ENCODE measurements around the gene NRROS. TPM values are rescaled to one million over a fixed set of nuclear protein-coding genes. Genes with fewer than 3 reads are reported as not detected.

The NRROS gene
- total and polyA plus RNA-seq, 7 experiments from 2014 or later = 1.3 to 53.3 (median 11.2) TPM

GRCh38 chr3:196655496-196655895 lies 16.0 kb downstream of the NRROS start:
- Mint-ChIP-seq H3K36me3 (peaks cover 0 to 44% (median 11%) of the 10 kb centered on the region in 5 donors), H3K4me1 (peaks cover 5 to 34% (median 22%) of the 10 kb centered on the region in 7 donors), H3K27me3 (no peaks in the 10 kb centered on the region), H3K4me3 (no peak overlapping the region), H3K9me3 (no peaks in the 10 kb centered on the region), H3K27ac (peak overlapping the region in 2 of 9 donors; percentile 14 to 38)
- H3K9me3 ChIP-seq (ENCODE audit: control insufficient read depth in 2 of 3, low read length in 3 of 3) = no peaks in the 10 kb centered on the region
- H3K4me1 ChIP-seq (ENCODE audit: control insufficient read depth in 2 of 2, insufficient read depth in 2 of 2, low read length in 2 of 2) = no peaks in the 10 kb centered on the region
- H3K4me3 ChIP-seq (ENCODE audit: low read length) = no peak overlapping the region
- H3K27me3 ChIP-seq (ENCODE audit: control insufficient read depth in 2 of 2, insufficient read depth in 2 of 2, low read length in 2 of 2) = no peaks in the 10 kb centered on the region
- H3K27ac ChIP-seq (ENCODE audit: low read depth, low read length) = no peak overlapping the region
- ATAC-seq = no peak
- intact Hi-C loops (cut with micrococcal nuclease) = no loop called here
- peaks cover 8 to 54% (median 9%) of the 10 kb centered on the region in 3 experiments for H3K36me3 ChIP-seq (ENCODE audit: control insufficient read depth in 2 of 3, insufficient read depth in 3 of 3, low read length in 3 of 3)
- no peak for DNase-seq
- POLR2A ChIA-PET = interaction anchor here (1.1 to 1.4 kb wide), 2 partner anchors 28 to 46 kb away, joined by 3 read pairs; no protein-coding TSS in a partner anchor
- CTCF ChIA-PET = interaction anchor here (0.7 kb wide), 1 partner anchor 51 kb away, joined by 3 read pairs; no protein-coding TSS in a partner anchor

- no peaks in the 10 kb centered on the region for H3K9me3 ChIP-seq (ENCODE audit: control insufficient read depth in 2 of 3, low read length in 3 of 3)
- CTCF ChIA-PET = interaction anchor here (0.6 to 0.7 kb wide), 3 partner anchors 29 to 150 kb away, joined by 3 to 4 read pairs (median 3); no protein-coding TSS in a partner anchor
- POLR2A ChIA-PET = interaction anchor here (1.4 kb wide), 1 partner anchor 47 kb away, joined by 3 read pairs; no protein-coding TSS in a partner anchor
- intact Hi-C loops (cut with micrococcal nuclease) = no loop called here
- no peak overlapping the region for H3K4me3 ChIP-seq (ENCODE audit: low read length)
- Mint-ChIP-seq H3K9me3 (no peaks in the 10 kb centered on the region), H3K36me3 (peaks cover 0 to 51% (median 11%) of the 10 kb centered on the region in 5 donors), H3K27me3 (no peaks in the 10 kb centered on the region), H3K4me1 (peaks cover 5 to 26% (median 16%) of the 10 kb centered on the region in 7 donors), H3K4me3 (no peak overlapping the region), H3K27ac (peak overlapping the region in 1 of 9 donors; percentile 21)
- no peak overlapping the region for H3K27ac ChIP-seq (ENCODE audit: low read depth, low read length)
- DNase-seq (no peak), ATAC-seq (no peak)
- H3K27me3 ChIP-seq (ENCODE audit: control insufficient read depth in 2 of 2, insufficient read depth in 2 of 2, low read length in 2 of 2) = no peaks in the 10 kb centered on the region
- H3K36me3 ChIP-seq (ENCODE audit: control insufficient read depth in 2 of 3, insufficient read depth in 3 of 3, low read length in 3 of 3) = peaks cover 8 to 61% (median 10%) of the 10 kb centered on the region in 3 experiments
- H3K4me1 ChIP-seq (ENCODE audit: control insufficient read depth in 2 of 2, insufficient read depth in 2 of 2, low read length in 2 of 2) = no peaks in the 10 kb centered on the region
These were observed 16.7 kb downstream of the NRROS start for GRCh38 chr3:196656213-196656612.

- no peak overlapping the region for H3K27ac Mint-ChIP-seq
- no peaks in the 10 kb centered on the region for H3K9me3 Mint-ChIP-seq
- ChIA-PET CTCF (no interaction called here), POLR2A (no interaction called here)
- no peaks in the 10 kb centered on the region for H3K9me3 ChIP-seq (ENCODE audit: control insufficient read depth in 2 of 3, low read length in 3 of 3)
- H3K4me1 Mint-ChIP-seq = no peaks in the 10 kb centered on the region
- peaks cover 8 to 58% (median 8%) of the 10 kb centered on the region in 3 experiments for H3K36me3 ChIP-seq (ENCODE audit: control insufficient read depth in 2 of 3, insufficient read depth in 3 of 3, low read length in 3 of 3)
- H3K27me3 Mint-ChIP-seq = no peaks in the 10 kb centered on the region
- H3K4me3 ChIP-seq (ENCODE audit: low read length) = no peak overlapping the region
- DNase-seq (no peak), ATAC-seq (no peak)
- H3K27ac ChIP-seq (ENCODE audit: low read depth, low read length) = no peak overlapping the region
- no peaks in the 10 kb centered on the region for H3K27me3 ChIP-seq (ENCODE audit: control insufficient read depth in 2 of 2, insufficient read depth in 2 of 2, low read length in 2 of 2)
- no peaks in the 10 kb centered on the region for H3K4me1 ChIP-seq (ENCODE audit: control insufficient read depth in 2 of 2, insufficient read depth in 2 of 2, low read length in 2 of 2)
- intact Hi-C loops (cut with micrococcal nuclease) = no loop called here
- peaks cover 0 to 61% (median 14%) of the 10 kb centered on the region in 5 donors for H3K36me3 Mint-ChIP-seq
- no peak overlapping the region for H3K4me3 Mint-ChIP-seq
These were observed 20.4 kb downstream of the NRROS start for GRCh38 chr3:196659901-196660351.

GRCh38 chr3:196660381-196661166 lies 21.1 kb downstream of the NRROS start:
- Mint-ChIP-seq H3K27ac (no peak overlapping the region), H3K4me1 (no peaks in the 10 kb centered on the region), H3K9me3 (no peaks in the 10 kb centered on the region), H3K36me3 (peaks cover 0 to 58% (median 14%) of the 10 kb centered on the region in 5 donors), H3K27me3 (no peaks in the 10 kb centered on the region), H3K4me3 (no peak overlapping the region)
- Histone ChIP-seq H3K27ac (ENCODE audit: low read depth, low read length) (no peak overlapping the region), H3K36me3 (ENCODE audit: control insufficient read depth in 2 of 3, insufficient read depth in 3 of 3, low read length in 3 of 3) (peaks cover 5 to 52% (median 8%) of the 10 kb centered on the region in 3 experiments), H3K4me3 (ENCODE audit: low read length) (no peak overlapping the region), H3K4me1 (ENCODE audit: control insufficient read depth in 2 of 2, insufficient read depth in 2 of 2, low read length in 2 of 2) (no peaks in the 10 kb centered on the region), H3K27me3 (ENCODE audit: control insufficient read depth in 2 of 2, insufficient read depth in 2 of 2, low read length in 2 of 2) (no peaks in the 10 kb centered on the region), H3K9me3 (ENCODE audit: control insufficient read depth in 2 of 3, low read length in 3 of 3) (no peaks in the 10 kb centered on the region)
- intact Hi-C loops (cut with micrococcal nuclease) = no loop called here
- ATAC-seq = no peak
- ChIA-PET POLR2A (no interaction called here), CTCF (no interaction called here)
- DNase-seq = no peak

- H3K27ac Mint-ChIP-seq = no peak overlapping the region
- no peaks in the 10 kb centered on the region for H3K9me3 Mint-ChIP-seq
- DNase-seq (no peak), ATAC-seq (no peak)
- H3K27ac ChIP-seq (ENCODE audit: low read depth, low read length) = no peak overlapping the region
- peaks cover 0 to 60% (median 14%) of the 10 kb centered on the region in 5 donors for H3K36me3 Mint-ChIP-seq
- H3K36me3 ChIP-seq (ENCODE audit: control insufficient read depth in 2 of 3, insufficient read depth in 3 of 3, low read length in 3 of 3) = peaks cover 3 to 44% (median 7%) of the 10 kb centered on the region in 3 experiments
- no peak overlapping the region for H3K4me3 ChIP-seq (ENCODE audit: low read length)
- CTCF ChIA-PET = no interaction called here
- H3K4me1 Mint-ChIP-seq = peaks cover 0 to 7% (median 0%) of the 10 kb centered on the region in 7 donors
- POLR2A ChIA-PET = interaction anchor here (1.1 kb wide), 1 partner anchor 10 kb away, joined by 3 read pairs; no protein-coding TSS in a partner anchor
- H3K9me3 ChIP-seq (ENCODE audit: control insufficient read depth in 2 of 3, low read length in 3 of 3) = no peaks in the 10 kb centered on the region
- intact Hi-C loops (cut with micrococcal nuclease) = no loop called here
- H3K27me3 Mint-ChIP-seq = no peaks in the 10 kb centered on the region
- no peaks in the 10 kb centered on the region for H3K27me3 ChIP-seq (ENCODE audit: control insufficient read depth in 2 of 2, insufficient read depth in 2 of 2, low read length in 2 of 2)
- no peaks in the 10 kb centered on the region for H3K4me1 ChIP-seq (ENCODE audit: control insufficient read depth in 2 of 2, insufficient read depth in 2 of 2, low read length in 2 of 2)
- no peak overlapping the region for H3K4me3 Mint-ChIP-seq
These were observed 21.9 kb downstream of the NRROS start for GRCh38 chr3:196661400-196661799.

- no peak overlapping the region for H3K27ac ChIP-seq (ENCODE audit: low read depth, low read length)
- no peaks in the 10 kb centered on the region for H3K4me1 ChIP-seq (ENCODE audit: control insufficient read depth in 2 of 2, insufficient read depth in 2 of 2, low read length in 2 of 2)
- H3K9me3 ChIP-seq (ENCODE audit: control insufficient read depth in 2 of 3, low read length in 3 of 3) = no peaks in the 10 kb centered on the region
- H3K4me3 ChIP-seq (ENCODE audit: low read length) = no peak overlapping the region
- DNase-seq (no peak), ATAC-seq (no peak)
- CTCF ChIA-PET = no interaction called here
- H3K27me3 Mint-ChIP-seq = no peaks in the 10 kb centered on the region
- H3K27me3 ChIP-seq (ENCODE audit: control insufficient read depth in 2 of 2, insufficient read depth in 2 of 2, low read length in 2 of 2) = no peaks in the 10 kb centered on the region
- peaks cover 0 to 7% (median 0%) of the 10 kb centered on the region in 7 donors for H3K4me1 Mint-ChIP-seq
- H3K4me3 Mint-ChIP-seq = no peak overlapping the region
- H3K27ac Mint-ChIP-seq = peak overlapping the region in 1 of 9 donors; percentile 2
- POLR2A ChIA-PET = interaction anchor here (1.0 to 1.1 kb wide), 2 partner anchors 8 to 9 kb away, joined by 3 to 4 read pairs; no protein-coding TSS in a partner anchor
- peaks cover 0 to 57% (median 12%) of the 10 kb centered on the region in 5 donors for H3K36me3 Mint-ChIP-seq
- no peaks in the 10 kb centered on the region for H3K9me3 Mint-ChIP-seq
- intact Hi-C loops (cut with micrococcal nuclease) = no loop called here
- H3K36me3 ChIP-seq (ENCODE audit: control insufficient read depth in 2 of 3, insufficient read depth in 3 of 3, low read length in 3 of 3) = peaks cover 0 to 39% (median 3%) of the 10 kb centered on the region in 3 experiments
These were observed 22.5 kb downstream of the NRROS start for GRCh38 chr3:196662033-196662432.
